SK-N-SH (cell line): ENCODE data around the gene FKBP8. TPM values are rescaled to one million over a fixed set of nuclear protein-coding genes. Genes with fewer than 3 reads are reported as not detected.
A peak's percentile ranks its signal among the peaks of the same experiment; 100 is the strongest.

Experiments used
- CTCF ChIA-PET: fragments of 300-600, 350-600 bp; formaldehyde crosslinking; extraction: SDS; loops from one replicate; lab custom pipeline; 2021; lab: Yijun Ruan, JAX
- POLR2A ChIA-PET: fragments of 350-600 bp; sonication (Branson Sonifier 250); formaldehyde crosslinking; extraction: SDS; loops from one replicate; lab custom pipeline; 2020; ENCODE audit warnings: antibody characterized with exemption, inconsistent platforms; lab: Yijun Ruan, JAX
- DNase-seq: peaks from one replicate; pipeline ENCODE4 v3.0.0; 2012
- H2AFZ ChIP-seq: fragments of 200-600 bp; sonication (generic); 2 replicates; pipeline ENCODE4 v1.8.1; 2016; ENCODE audit warnings: antibody characterized with exemption, mild to moderate bottlenecking, low read depth
- H3F3A ChIP-seq: fragments of 200-600 bp; sonication (generic); replicated peaks from 2 replicates; pipeline ENCODE3; 2016; ENCODE audit warnings: antibody characterized with exemption, mild to moderate bottlenecking; ENCODE audit not compliant: insufficient read depth
- H3K27ac ChIP-seq, 2 experiments: fragments of 200-500 bp in 1 of 2; fragments of 200-600 bp in 1 of 2; sonication (Bioruptor generic) in 1 of 2; sonication (generic), shearing (Covaris generic) in 1 of 2; 2 replicates each; pipeline versions ENCODE4 v1.5.1 to v1.6.1; 2014 to 2016; ENCODE audit warnings: low read depth in 2 of 2, inconsistent platforms in 1 of 2, low read length in 1 of 2, mild to moderate bottlenecking in 1 of 2, mixed read lengths in 1 of 2
- H3K27me3 ChIP-seq: fragments of 200-600 bp; sonication (generic), shearing (Covaris generic); 2 replicates; pipeline ENCODE4 v1.6.1; 2016; ENCODE audit warnings: mixed run types; ENCODE audit not compliant: insufficient read depth
- H3K36me3 ChIP-seq, 2 experiments: fragments of 200-500 bp in 1 of 2; fragments of 200-600 bp in 1 of 2; sonication (Bioruptor generic) in 1 of 2; sonication (generic) in 1 of 2; replicated peaks in 1 of 2; 2 replicates each; pipeline versions ENCODE3 to v1.5.1; 2014 to 2016; ENCODE audit warnings: low read length in 1 of 2, mild to moderate bottlenecking in 1 of 2; ENCODE audit not compliant: insufficient read depth in 2 of 2, control insufficient read depth in 1 of 2
- H3K4me1 ChIP-seq, 2 experiments: fragments of 200-500 bp in 1 of 2; fragments of 200-600 bp in 1 of 2; sonication (Bioruptor generic) in 1 of 2; sonication (generic), shearing (Covaris generic) in 1 of 2; 2 replicates each; pipeline versions ENCODE4 v1.5.1 to v1.6.1; 2014 to 2016; ENCODE audit warnings: low read depth in 1 of 2, low read length in 1 of 2, mixed run types in 1 of 2; ENCODE audit not compliant: insufficient read depth in 2 of 2, control insufficient read depth in 1 of 2
- H3K4me2 ChIP-seq: fragments of 200-600 bp; sonication (generic), shearing (Covaris generic); 2 replicates; pipeline ENCODE4 v1.6.1; 2017; ENCODE audit warnings: mixed run types
- H3K4me3 ChIP-seq, 2 experiments: fragments of 200-500 bp in 1 of 2; fragments of 200-600 bp in 1 of 2; sonication (Bioruptor generic) in 1 of 2; sonication (generic), shearing (Covaris generic) in 1 of 2; 2 replicates each; pipeline versions ENCODE4 v1.5.1 to v1.8.1; 2014 to 2016; ENCODE audit warnings: low read depth in 2 of 2, inconsistent platforms in 1 of 2, low read length in 1 of 2, mild to moderate bottlenecking in 1 of 2, mixed read lengths in 1 of 2, moderate library complexity in 1 of 2
- H3K79me2 ChIP-seq: fragments of 200-600 bp; sonication (generic); 2 replicates; pipeline ENCODE4 v1.8.1; 2017; ENCODE audit warnings: mild to moderate bottlenecking; ENCODE audit not compliant: insufficient read depth
- H3K9ac ChIP-seq: fragments of 200-600 bp; sonication (generic); 2 replicates; pipeline ENCODE4 v1.6.1; 2017; ENCODE audit warnings: mixed run types
- H3K9me2 ChIP-seq: fragments of 200-600 bp; sonication (generic); 2 replicates; pipeline ENCODE4 v1.6.1; 2017; ENCODE audit warnings: mixed run types
- H3K9me3 ChIP-seq: fragments of 200-600 bp; sonication (generic); 2 replicates; pipeline ENCODE4 v1.6.1; 2017; ENCODE audit warnings: mixed run types, mild to moderate bottlenecking, moderate library complexity
- H4K20me1 ChIP-seq: fragments of 200-600 bp; sonication (generic); 2 replicates; pipeline ENCODE4 v1.6.1; 2017; ENCODE audit warnings: mild to moderate bottlenecking, mixed run types; ENCODE audit not compliant: insufficient read depth
- CHD2 ChIP-seq: fragments of 150-350 bp; IDR thresholded peaks from 2 replicates; pipeline ENCODE4 v1.6.1; 2018; ENCODE audit warnings: low read length; ENCODE audit not compliant: partially characterized antibody
- FOSL2 ChIP-seq: IDR thresholded peaks from 2 replicates; pipeline ENCODE4 v1.4.0; 2012; ENCODE audit warnings: low read depth, mild to moderate bottlenecking, moderate library complexity, borderline replicate concordance
- FOXM1 ChIP-seq: IDR thresholded peaks from 2 replicates; pipeline ENCODE4 v1.4.0; 2012; ENCODE audit warnings: low read depth, mild to moderate bottlenecking
- MXI1 ChIP-seq: IDR thresholded peaks from 2 replicates; pipeline ENCODE4 v1.6.1; 2012; ENCODE audit warnings: mild to moderate bottlenecking, low read depth, low read length, improper control_type of control experiment
- NFIC ChIP-seq: IDR thresholded peaks from 2 replicates; pipeline ENCODE4 v1.4.0; 2012; ENCODE audit warnings: borderline replicate concordance
- POLR2AphosphoS5 ChIP-seq: IDR thresholded peaks from 2 replicates; pipeline ENCODE4 v1.6.1; 2012; ENCODE audit warnings: low read depth, low read length
- RAD21 ChIP-seq: IDR thresholded peaks from 2 replicates; pipeline ENCODE4 v1.6.1; 2012; ENCODE audit warnings: mild to moderate bottlenecking, low read length
- SIN3A ChIP-seq: IDR thresholded peaks from 2 replicates; pipeline ENCODE4 v1.6.1; 2012; ENCODE audit warnings: low read depth, mild to moderate bottlenecking, low read length, moderate library complexity, borderline replicate concordance
- TAF1 ChIP-seq: IDR thresholded peaks from 2 replicates; pipeline ENCODE4 v1.6.1; 2012; ENCODE audit warnings: low read depth, mild to moderate bottlenecking, low read length, moderate library complexity, borderline replicate concordance
- TCF12 ChIP-seq: IDR thresholded peaks from 2 replicates; pipeline ENCODE4 v1.4.0; 2012
- TEAD4 ChIP-seq: IDR thresholded peaks from 2 replicates; pipeline ENCODE4 v1.4.0; 2012; ENCODE audit warnings: mild to moderate bottlenecking, borderline replicate concordance; ENCODE audit not compliant: insufficient read depth
- WGBS: methylation state at CpG from one replicate; pipeline ENCODE4 v1.1.6; 2017; ENCODE audit warnings: low lambda C conversion rate; 5-methylcytosine and 5-hydroxymethylcytosine counted together
- polyA plus RNA-seq, 3 experiments: library from polyadenylated mRNA; depleted of rRNA; stranded (reverse); fragments of >200 nt; gene quantifications; 2 replicates each; pipeline ENCODE4 v1.2.3, GENCODE V29; 2012

The FKBP8 gene
- polyA plus RNA-seq, 1 of the 3 experiments (the other 2 are of a cell fraction) = 273 TPM

- H4K20me1 ChIP-seq = peaks cover 100% of the 10 kb centered on the region
- no peak overlapping the region for H3K4me3 ChIP-seq
- DNase-seq = no peak
- no peak for TF ChIP-seq NFIC
- no peak for TF ChIP-seq MXI1
- no peak for TF ChIP-seq TCF12
- no peak for TF ChIP-seq CHD2
- TF ChIP-seq SIN3A = no peak
- no peak for TF ChIP-seq POLR2AphosphoS5
- H3K36me3 ChIP-seq = no peaks in the 10 kb centered on the region
- no peak overlapping the region for H3K9ac ChIP-seq
- WGBS = 90% methylated on average over 4 of the region's 4 CpGs
- H3K79me2 ChIP-seq = peaks cover 95% of the 10 kb centered on the region
- no peaks in the 10 kb centered on the region for H3K27me3 ChIP-seq
- H2AFZ ChIP-seq = no peak overlapping the region
- H3K4me2 ChIP-seq = no peak overlapping the region
- POLR2A ChIA-PET = no interaction called here
- CTCF ChIA-PET = interaction anchor here (0.8 to 4.1 kb wide), 6 partner anchors 9 to 351 kb away, joined by 3 to 20 read pairs (median 8); partner anchors contain the start of gene ELL
- peaks cover 11 to 56% of the 10 kb centered on the region in 2 experiments; a peak in 2 of 4 replicates for H3K4me1 ChIP-seq
- no peaks in the 10 kb centered on the region for H3K9me2 ChIP-seq
- no peaks in the 10 kb centered on the region for H3K9me3 ChIP-seq
- peaks cover 4% of the 10 kb centered on the region for H3F3A ChIP-seq
- H3K27ac ChIP-seq = no peak overlapping the region
These were observed 46.5 kb downstream of the FKBP8 start for GRCh38 chr19:18496980-18497256.

- DNase-seq = no peak
- no peak overlapping the region for H3K9ac ChIP-seq
- H3K4me2 ChIP-seq = peak overlapping the region; percentile 40
These were observed 47.0 kb downstream of the FKBP8 start for GRCh38 chr19:18496167-18496979.

GRCh38 chr19:18495204-18495911, 48.0 kb downstream of the FKBP8 start:
- Histone ChIP-seq H3K4me3 (no peak overlapping the region), H2AFZ (no peak overlapping the region), H3K79me2 (peaks cover 95% of the 10 kb centered on the region), H3K9me2 (no peaks in the 10 kb centered on the region), H3K4me2 (peak overlapping the region; percentile 40; the same call in 1 of the 2 replicates), H3F3A (peaks cover 4% of the 10 kb centered on the region), H4K20me1 (peaks cover 99% of the 10 kb centered on the region), H3K27me3 (no peaks in the 10 kb centered on the region), H3K4me1 (peaks cover 11 to 47% of the 10 kb centered on the region in 2 experiments; a peak in 2 of 4 replicates), H3K36me3 (no peaks in the 10 kb centered on the region), H3K9me3 (no peaks in the 10 kb centered on the region), H3K9ac (no peak overlapping the region), H3K27ac (peak overlapping the region in 1 of 2 experiments; percentile 64; a peak in 1 of 4 replicates)
- WGBS = 89% methylated on average over 14 of the region's 14 CpGs
- ChIA-PET CTCF (interaction anchor here (0.7 to 4.1 kb wide), 9 partner anchors 8 to 352 kb away, joined by 3 to 20 read pairs (median 12); partner anchors contain the start of gene ELL), POLR2A (interaction anchor here (1.3 kb wide), 1 partner anchor 76 kb away, joined by 3 read pairs; the partner anchor contains the start of gene UBA52)
- TF ChIP-seq TAF1 (no peak), RAD21 (peak; percentile 5; the same call in 1 of the 2 replicates)
- DNase-seq = peak; percentile 51

More at GRCh38 chr19:18496167-18496979, 47.0 kb downstream of the FKBP8 start:
- Histone ChIP-seq H2AFZ (no peak overlapping the region), H3K9me2 (no peaks in the 10 kb centered on the region), H4K20me1 (peaks cover 99% of the 10 kb centered on the region), H3K4me3 (no peak overlapping the region), H3F3A (peaks cover 4% of the 10 kb centered on the region), H3K27ac (peak overlapping the region; percentile 6 to 20; a peak in 3 of 4 replicates), H3K79me2 (peaks cover 95% of the 10 kb centered on the region), H3K27me3 (no peaks in the 10 kb centered on the region), H3K36me3 (no peaks in the 10 kb centered on the region), H3K4me1 (peaks cover 11 to 50% of the 10 kb centered on the region in 2 experiments; a peak in 2 of 4 replicates), H3K9me3 (no peaks in the 10 kb centered on the region)
- 85% methylated on average over 6 of the region's 11 CpGs for WGBS
- POLR2A ChIA-PET = interaction anchor here (1.3 kb wide), 1 partner anchor 75 kb away, joined by 3 read pairs; the partner anchor contains the start of gene UBA52
- CTCF ChIA-PET = interaction anchor here (0.6 to 4.1 kb wide), 10 partner anchors 9 to 351 kb away, joined by 3 to 20 read pairs (median 4); partner anchors contain the start of gene ELL
- TF ChIP-seq TEAD4 = no peak
- TF ChIP-seq NFIC = 0 out of 2 replicates have a peak, but pooled peaks have one; percentile 26
- peak; percentile 31; the same call in 1 of the 2 replicates for TF ChIP-seq FOSL2
- TF ChIP-seq FOXM1 = no peak
